Measurements from ENCODE around the gene EXOC4.

The EXOC4 gene

DNA sequence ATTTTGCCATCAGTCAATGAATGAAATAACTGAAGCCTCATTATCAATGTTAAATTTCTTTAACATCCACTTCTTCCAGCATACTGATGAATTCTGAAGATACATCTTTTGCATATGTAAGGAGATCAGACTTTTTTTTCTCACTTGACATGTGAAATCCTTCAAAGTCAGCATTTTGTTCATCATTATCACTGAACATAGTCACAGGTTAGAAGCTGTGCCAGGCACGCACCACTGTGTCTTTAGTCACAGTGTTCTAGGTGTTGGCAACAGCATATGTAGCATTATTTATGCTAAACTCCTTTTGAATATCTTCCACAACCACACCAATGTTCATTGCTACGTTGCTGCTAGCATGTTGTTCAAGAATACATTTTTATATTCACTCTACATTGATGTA is 450.1 kb downstream of the EXOC4 start:
- CTCF ChIA-PET: no interaction called here
- WGBS (ENCODE audit: insufficient coverage): 80% methylated on average over 1 of the region's 2 CpGs
- no peak overlapping the region for H3K27ac ChIP-seq (ENCODE audit: insufficient read depth in 1 of 2, low read depth in 1 of 2, low read length in 2 of 2, poor library complexity in 1 of 2, severe bottlenecking in 2 of 2)

DNA sequence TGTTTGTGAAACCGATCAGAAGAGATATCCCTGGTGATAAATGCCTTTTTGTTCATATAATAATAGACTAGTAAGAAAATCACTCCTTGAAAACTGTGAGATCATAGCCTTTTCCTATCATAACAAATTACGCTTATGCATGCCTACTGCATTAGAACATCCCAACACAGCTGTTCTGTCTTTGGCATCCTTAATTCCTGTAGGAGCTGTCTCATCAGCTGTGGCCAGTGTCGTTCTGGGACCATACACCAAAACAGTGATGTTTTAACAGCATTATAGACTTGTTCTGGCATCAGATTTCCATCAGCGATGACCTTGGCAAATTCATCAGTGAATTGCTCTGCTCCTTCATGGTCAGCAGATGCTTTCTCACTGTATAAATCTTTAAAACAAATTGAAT is 450.7 kb downstream of the EXOC4 start:
- no peak overlapping the region for H3K27ac ChIP-seq (ENCODE audit: insufficient read depth in 1 of 2, low read depth in 1 of 2, low read length in 2 of 2, poor library complexity in 1 of 2, severe bottlenecking in 2 of 2)
- H3K9me3 ChIP-seq (ENCODE audit: control extremely low read depth in 1 of 5, control insufficient read depth in 4 of 5, insufficient read depth in 2 of 5, low read depth in 1 of 5, low read length in 4 of 5): no peaks in the 10 kb centered on the region
- H3K27me3 ChIP-seq (replicated peaks in 2 of 5; ENCODE audit: control insufficient read depth in 4 of 5, insufficient read depth in 5 of 5, low read length in 4 of 5): no peaks in the 10 kb centered on the region
- ChIA-PET CTCF (no interaction called here), POLR2A (no interaction called here)
- DNase-seq: no peak
- 95% methylated on average over 2 of the region's 4 CpGs for WGBS (ENCODE audit: insufficient coverage)
- H3K4me3 ChIP-seq (ENCODE audit: control insufficient read depth in 1 of 7, extremely low read depth in 1 of 7, insufficient read depth in 4 of 7, low read depth in 2 of 7, low read length in 6 of 7): no peak overlapping the region
- no peaks in the 10 kb centered on the region for H3K4me1 ChIP-seq (ENCODE audit: control extremely low read depth in 1 of 4, control insufficient read depth in 4 of 4, insufficient read depth in 4 of 4, low read length in 3 of 4)
- no peaks in the 10 kb centered on the region for H3K36me3 ChIP-seq (ENCODE audit: control insufficient read depth in 4 of 4, insufficient read depth in 4 of 4, low read length in 3 of 4)

More for the DNA sequence above, 450.1 kb downstream of the EXOC4 start:
- H3K4me1 ChIP-seq (ENCODE audit: control extremely low read depth in 1 of 4, control insufficient read depth in 4 of 4, insufficient read depth in 4 of 4, low read length in 3 of 4): no peaks in the 10 kb centered on the region
- H3K9me3 ChIP-seq (ENCODE audit: control extremely low read depth in 1 of 5, control insufficient read depth in 4 of 5, insufficient read depth in 2 of 5, low read depth in 1 of 5, low read length in 4 of 5): no peaks in the 10 kb centered on the region
- DNase-seq: no peak
- no peak overlapping the region for H3K4me3 ChIP-seq (ENCODE audit: control insufficient read depth in 1 of 7, extremely low read depth in 1 of 7, insufficient read depth in 4 of 7, low read depth in 2 of 7, low read length in 6 of 7)
- POLR2A ChIA-PET: no interaction called here
- H3K36me3 ChIP-seq (ENCODE audit: control insufficient read depth in 4 of 4, insufficient read depth in 4 of 4, low read length in 3 of 4): no peaks in the 10 kb centered on the region
- H3K27me3 ChIP-seq (replicated peaks in 2 of 5; ENCODE audit: control insufficient read depth in 4 of 5, insufficient read depth in 5 of 5, low read length in 4 of 5): no peaks in the 10 kb centered on the region

DNA sequence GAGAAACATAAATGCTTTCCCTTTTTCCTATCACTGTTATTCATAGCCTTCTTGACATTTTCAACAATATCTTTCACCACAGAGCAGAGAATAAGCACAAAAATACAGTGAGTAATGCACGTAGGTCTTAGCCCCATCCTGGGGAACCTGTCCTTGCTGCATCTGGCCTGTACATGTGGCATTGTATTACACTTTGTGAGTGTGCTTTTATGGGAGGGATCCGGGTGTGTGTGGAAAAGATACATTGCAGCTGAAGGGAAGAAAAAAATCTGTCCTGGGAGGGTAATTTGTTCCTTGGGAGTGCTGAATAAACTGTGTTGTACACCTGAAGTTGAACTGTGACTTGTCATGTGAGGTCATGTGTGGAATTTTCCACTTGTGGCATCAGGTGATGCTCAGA is 451.6 kb downstream of the EXOC4 start:
- no peak overlapping the region for H3K27ac ChIP-seq (ENCODE audit: insufficient read depth in 1 of 2, low read depth in 1 of 2, low read length in 2 of 2, poor library complexity in 1 of 2, severe bottlenecking in 2 of 2)
- H3K9me3 ChIP-seq (ENCODE audit: control extremely low read depth in 1 of 5, control insufficient read depth in 4 of 5, insufficient read depth in 2 of 5, low read depth in 1 of 5, low read length in 4 of 5): no peaks in the 10 kb centered on the region
- H3K36me3 ChIP-seq (ENCODE audit: control insufficient read depth in 4 of 4, insufficient read depth in 4 of 4, low read length in 3 of 4): no peaks in the 10 kb centered on the region
- no peak overlapping the region for H3K4me3 ChIP-seq (ENCODE audit: control insufficient read depth in 1 of 7, extremely low read depth in 1 of 7, insufficient read depth in 4 of 7, low read depth in 2 of 7, low read length in 6 of 7)
- no peak for DNase-seq
- no peaks in the 10 kb centered on the region for H3K27me3 ChIP-seq (replicated peaks in 2 of 5; ENCODE audit: control insufficient read depth in 4 of 5, insufficient read depth in 5 of 5, low read length in 4 of 5)
- POLR2A ChIA-PET: no interaction called here
- WGBS (ENCODE audit: insufficient coverage): 100% methylated on average over 2 of the region's 2 CpGs
- H3K4me1 ChIP-seq (ENCODE audit: control extremely low read depth in 1 of 4, control insufficient read depth in 4 of 4, insufficient read depth in 4 of 4, low read length in 3 of 4): no peaks in the 10 kb centered on the region
- CTCF ChIA-PET: no interaction called here

DNA sequence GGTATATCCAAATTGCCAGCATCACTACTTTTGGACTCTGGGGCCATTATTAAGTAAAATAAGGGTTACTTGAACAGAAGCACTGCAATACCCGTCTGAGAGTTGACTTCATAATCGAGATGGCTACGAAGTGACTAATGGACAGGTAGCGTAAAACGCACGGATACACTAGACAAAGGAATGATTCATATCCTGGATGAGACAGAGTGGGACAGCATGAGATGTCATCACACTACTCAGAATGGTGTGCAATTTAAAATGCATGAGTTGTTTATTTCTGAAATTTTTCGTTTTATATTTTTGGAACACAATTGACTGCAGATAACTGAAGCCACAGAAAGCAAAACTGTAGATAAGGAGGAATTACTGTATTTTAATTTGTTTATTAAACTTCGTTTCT is 452.7 kb downstream of the EXOC4 start:
- DNase-seq: peak in 1 of 3 donors; percentile 4
- 77% methylated on average over 6 of the region's 8 CpGs for WGBS (ENCODE audit: insufficient coverage)
- H3K4me3 ChIP-seq (ENCODE audit: control insufficient read depth in 1 of 7, extremely low read depth in 1 of 7, insufficient read depth in 4 of 7, low read depth in 2 of 7, low read length in 6 of 7): no peak overlapping the region
- no peak overlapping the region for H3K27ac ChIP-seq (ENCODE audit: insufficient read depth in 1 of 2, low read depth in 1 of 2, low read length in 2 of 2, poor library complexity in 1 of 2, severe bottlenecking in 2 of 2)
- no peaks in the 10 kb centered on the region for H3K9me3 ChIP-seq (ENCODE audit: control extremely low read depth in 1 of 5, control insufficient read depth in 4 of 5, insufficient read depth in 2 of 5, low read depth in 1 of 5, low read length in 4 of 5)
- POLR2A ChIA-PET: no interaction called here
- no peaks in the 10 kb centered on the region for H3K36me3 ChIP-seq (ENCODE audit: control insufficient read depth in 4 of 4, insufficient read depth in 4 of 4, low read length in 3 of 4)
- CTCF ChIA-PET: no interaction called here
- H3K27me3 ChIP-seq (replicated peaks in 2 of 5; ENCODE audit: control insufficient read depth in 4 of 5, insufficient read depth in 5 of 5, low read length in 4 of 5): no peaks in the 10 kb centered on the region
- H3K4me1 ChIP-seq (ENCODE audit: control extremely low read depth in 1 of 4, control insufficient read depth in 4 of 4, insufficient read depth in 4 of 4, low read length in 3 of 4): no peaks in the 10 kb centered on the region

DNA sequence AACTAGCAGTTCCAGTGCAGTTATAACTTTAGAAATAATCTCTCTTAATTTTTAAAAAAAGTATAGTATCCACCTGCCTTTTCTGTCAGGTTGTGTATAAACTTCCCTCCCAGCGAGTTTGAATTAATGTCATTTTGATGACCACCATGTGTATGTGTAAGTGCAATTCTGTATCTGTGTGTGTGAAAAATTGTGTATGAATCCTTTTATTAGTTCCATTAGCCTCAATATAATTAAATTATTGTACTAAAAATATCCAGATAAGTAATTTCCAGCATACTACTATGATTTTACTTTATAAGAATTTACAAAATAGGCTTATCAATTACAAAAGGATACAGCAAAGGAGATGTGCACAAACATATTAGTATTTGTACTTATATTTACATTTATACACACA is 453.1 kb downstream of the EXOC4 start:
- no peak overlapping the region for H3K27ac ChIP-seq (ENCODE audit: insufficient read depth in 1 of 2, low read depth in 1 of 2, low read length in 2 of 2, poor library complexity in 1 of 2, severe bottlenecking in 2 of 2)
- WGBS (ENCODE audit: insufficient coverage): no CpG with 5 or more reads among the region's 1 CpG
- H3K27me3 ChIP-seq (replicated peaks in 2 of 5; ENCODE audit: control insufficient read depth in 4 of 5, insufficient read depth in 5 of 5, low read length in 4 of 5): no peaks in the 10 kb centered on the region
- no peaks in the 10 kb centered on the region for H3K4me1 ChIP-seq (ENCODE audit: control extremely low read depth in 1 of 4, control insufficient read depth in 4 of 4, insufficient read depth in 4 of 4, low read length in 3 of 4)
- no peak overlapping the region for H3K4me3 ChIP-seq (ENCODE audit: control insufficient read depth in 1 of 7, extremely low read depth in 1 of 7, insufficient read depth in 4 of 7, low read depth in 2 of 7, low read length in 6 of 7)
- ChIA-PET CTCF (no interaction called here), POLR2A (no interaction called here)
- DNase-seq: no peak
- H3K36me3 ChIP-seq (ENCODE audit: control insufficient read depth in 4 of 4, insufficient read depth in 4 of 4, low read length in 3 of 4): no peaks in the 10 kb centered on the region
- no peaks in the 10 kb centered on the region for H3K9me3 ChIP-seq (ENCODE audit: control extremely low read depth in 1 of 5, control insufficient read depth in 4 of 5, insufficient read depth in 2 of 5, low read depth in 1 of 5, low read length in 4 of 5)

DNA sequence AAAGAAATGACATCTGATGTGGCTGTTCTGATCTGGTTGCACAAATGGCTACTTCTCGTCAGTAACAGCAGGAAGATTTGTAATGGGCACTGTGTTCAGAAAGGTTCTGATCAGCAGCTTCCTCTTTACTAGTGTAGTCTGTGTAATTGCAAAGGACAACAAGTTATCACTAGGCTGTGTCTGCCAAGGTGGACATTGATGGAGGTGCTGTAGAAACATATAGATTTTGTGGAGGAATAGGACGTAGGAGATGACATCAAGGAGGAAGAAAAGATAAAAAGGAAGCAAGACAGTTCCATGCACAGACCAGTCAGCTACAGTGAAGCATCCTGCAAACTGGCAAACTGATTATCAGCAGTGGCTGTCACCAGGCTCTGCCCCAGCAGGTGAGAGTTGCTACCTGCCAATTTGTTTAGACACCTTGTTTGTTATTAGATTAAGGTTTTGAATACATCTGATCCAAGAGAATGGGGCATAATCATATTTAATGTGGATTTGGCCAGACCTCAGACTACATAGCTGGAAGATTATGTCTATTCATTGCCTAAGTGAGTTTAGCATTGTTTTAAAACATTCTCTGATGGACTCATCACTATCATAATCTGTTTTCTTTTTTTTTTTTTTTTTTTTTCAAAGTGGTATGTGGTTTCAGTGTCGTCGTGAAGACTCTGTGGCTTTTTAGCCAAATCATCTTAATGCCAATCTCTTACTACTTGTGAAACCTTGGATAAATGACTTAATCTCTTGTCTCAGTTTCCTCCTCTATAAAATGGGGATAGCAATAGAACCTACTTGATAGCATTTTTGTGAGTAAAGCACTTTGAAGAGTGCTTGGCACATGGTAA is 456.4 kb downstream of the EXOC4 start:
- CTCF ChIA-PET: no interaction called here
- H3K4me3 ChIP-seq (ENCODE audit: control insufficient read depth in 1 of 7, extremely low read depth in 1 of 7, insufficient read depth in 4 of 7, low read depth in 2 of 7, low read length in 6 of 7): no peak overlapping the region
- no peaks in the 10 kb centered on the region for H3K4me1 ChIP-seq (ENCODE audit: control extremely low read depth in 1 of 4, control insufficient read depth in 4 of 4, insufficient read depth in 4 of 4, low read length in 3 of 4)
- no peaks in the 10 kb centered on the region for H3K27me3 ChIP-seq (replicated peaks in 2 of 5; ENCODE audit: control insufficient read depth in 4 of 5, insufficient read depth in 5 of 5, low read length in 4 of 5)
- no peaks in the 10 kb centered on the region for H3K9me3 ChIP-seq (ENCODE audit: control extremely low read depth in 1 of 5, control insufficient read depth in 4 of 5, insufficient read depth in 2 of 5, low read depth in 1 of 5, low read length in 4 of 5)
- POLR2A ChIA-PET: no interaction called here
- no peaks in the 10 kb centered on the region for H3K36me3 ChIP-seq (ENCODE audit: control insufficient read depth in 4 of 4, insufficient read depth in 4 of 4, low read length in 3 of 4)
- H3K27ac ChIP-seq (ENCODE audit: insufficient read depth in 1 of 2, low read depth in 1 of 2, low read length in 2 of 2, poor library complexity in 1 of 2, severe bottlenecking in 2 of 2): no peak overlapping the region
- WGBS (ENCODE audit: insufficient coverage): 85% methylated on average over 2 of the region's 4 CpGs
- peak in 1 of 3 donors; percentile 4 for DNase-seq

DNA sequence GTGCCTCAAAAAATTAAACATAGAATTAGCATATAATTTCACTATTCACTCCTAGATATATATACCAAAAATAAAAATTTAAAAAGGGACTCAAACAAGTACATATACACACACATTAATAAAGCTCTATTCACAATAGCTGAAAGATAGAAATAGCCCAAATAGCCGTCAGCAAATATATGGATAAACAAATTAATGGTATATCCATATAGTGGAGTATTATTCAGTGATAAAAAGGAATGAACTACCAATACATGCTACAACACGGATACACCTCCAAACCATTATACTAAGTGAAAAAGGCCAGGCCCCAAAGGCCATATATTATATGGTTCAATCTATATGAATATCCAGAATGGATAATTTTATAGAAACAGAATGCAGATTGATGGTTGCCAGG is 459.7 kb downstream of the EXOC4 start:
- WGBS (ENCODE audit: insufficient coverage): no CpG with 5 or more reads among the region's 2 CpGs
- Histone ChIP-seq H3K4me1 (ENCODE audit: control extremely low read depth in 1 of 4, control insufficient read depth in 4 of 4, insufficient read depth in 4 of 4, low read length in 3 of 4) (no peaks in the 10 kb centered on the region), H3K27me3 (replicated peaks in 2 of 5; ENCODE audit: control insufficient read depth in 4 of 5, insufficient read depth in 5 of 5, low read length in 4 of 5) (no peaks in the 10 kb centered on the region), H3K9me3 (ENCODE audit: control extremely low read depth in 1 of 5, control insufficient read depth in 4 of 5, insufficient read depth in 2 of 5, low read depth in 1 of 5, low read length in 4 of 5) (no peaks in the 10 kb centered on the region), H3K4me3 (ENCODE audit: control insufficient read depth in 1 of 7, extremely low read depth in 1 of 7, insufficient read depth in 4 of 7, low read depth in 2 of 7, low read length in 6 of 7) (no peak overlapping the region), H3K36me3 (ENCODE audit: control insufficient read depth in 4 of 4, insufficient read depth in 4 of 4, low read length in 3 of 4) (no peaks in the 10 kb centered on the region), H3K27ac (ENCODE audit: insufficient read depth in 1 of 2, low read depth in 1 of 2, low read length in 2 of 2, poor library complexity in 1 of 2, severe bottlenecking in 2 of 2) (no peak overlapping the region)
- DNase-seq: no peak
- POLR2A ChIA-PET: no interaction called here
- CTCF ChIA-PET: interaction anchor here (0.6 to 1.1 kb wide), 2 partner anchors 24 to 405 kb away, joined by 3 read pairs; no protein-coding TSS in a partner anchor
